Smooth muscle cell (in vitro differentiated cells): ENCODE measurements around the gene LCE2A. TPM values are rescaled to one million over a fixed set of nuclear protein-coding genes. Genes with fewer than 3 reads are reported as not detected.

Source experiments
- DNase-seq: peaks from one replicate; lab custom pipeline; 2025; ENCODE audit not compliant: unreplicated experiment; lab: John Stamatoyannopoulos, UW
- H2AFZ ChIP-seq: fragments of 200-600 bp; sonication (generic); 2 replicates; pipeline ENCODE4 v1.6.0; 2016; ENCODE audit warnings: antibody characterized with exemption, low read depth, mild to moderate bottlenecking
- H3F3A ChIP-seq: fragments of 200-600 bp; sonication (generic); 2 replicates; pipeline ENCODE4 v1.6.0; 2017; ENCODE audit warnings: antibody characterized with exemption, low read depth
- H3K27ac ChIP-seq: fragments of 200-600 bp; sonication (generic); 2 replicates; pipeline ENCODE4 v1.5.1; 2016; ENCODE audit warnings: low read depth, mild to moderate bottlenecking
- H3K27me3 ChIP-seq: fragments of 200-600 bp; sonication (generic); 2 replicates; pipeline ENCODE4 v1.6.1; 2016; ENCODE audit warnings: low read depth, mild to moderate bottlenecking
- H3K36me3 ChIP-seq: fragments of 200-600 bp; sonication (generic); 2 replicates; pipeline ENCODE4 v1.5.1; 2016; ENCODE audit warnings: low read depth
- H3K4me1 ChIP-seq: fragments of 200-600 bp; sonication (generic); 2 replicates; pipeline ENCODE4 v1.5.1; 2016; ENCODE audit warnings: low read depth
- H3K4me2 ChIP-seq: fragments of 200-600 bp; sonication (generic); 2 replicates; pipeline ENCODE4 v1.6.0; 2016; ENCODE audit warnings: mild to moderate bottlenecking
- H3K4me3 ChIP-seq: fragments of 200-600 bp; sonication (generic); 2 replicates; pipeline ENCODE4 v1.5.1; 2016; ENCODE audit warnings: mild to moderate bottlenecking
- H3K79me2 ChIP-seq: fragments of 200-600 bp; sonication (generic); 2 replicates; pipeline ENCODE4 v1.6.0; 2016; ENCODE audit warnings: low read depth, mild to moderate bottlenecking
- H3K9ac ChIP-seq: fragments of 200-600 bp; sonication (generic); 2 replicates; pipeline ENCODE4 v1.6.0; 2016; ENCODE audit warnings: low read depth
- H3K9me3 ChIP-seq: fragments of 200-600 bp; sonication (generic); replicated peaks from 2 replicates; pipeline ENCODE4 v1.5.1; 2016; ENCODE audit warnings: low read depth
- H4K20me1 ChIP-seq: fragments of 200-600 bp; sonication (generic); 2 replicates; pipeline ENCODE4 v1.6.0; 2016; ENCODE audit warnings: low read depth
- WGBS: methylation state at CpG from one replicate; pipeline ENCODE4 v1.1.7; 2016; ENCODE audit warnings: low lambda C conversion rate; 5-methylcytosine and 5-hydroxymethylcytosine counted together
- polyA plus RNA-seq: library from polyadenylated mRNA; unstranded; fragments of >200 nt; fragmentation: Nextera tagmentation; extraction: Ambion mirVana; gene quantifications from 2 replicates; pipeline ENCODE4 v1.2.1, GENCODE V29; 2016
- total RNA-seq: library from RNA; depleted of rRNA; stranded (reverse); fragments of >200 nt; gene quantifications from 2 replicates; pipeline ENCODE4 v1.2.3, GENCODE V29; 2014
- TF ChIP-seq, protein P1 (sequence below): fragments of 200-600 bp; sonication (generic); IDR thresholded peaks from 2 replicates; pipeline ENCODE4 v1.5.1; 2017; ENCODE audit warnings: borderline replicate concordance, mild to moderate bottlenecking, antibody characterized with exemption; ENCODE audit not compliant: insufficient read depth, poor library complexity, severe bottlenecking

LCE2A gene
- total and polyA plus RNA-seq, 2 experiments from 2014 or later = not detected

GRCh38 chr1:152707860-152708259, 9.7 kb downstream of the LCE2A start, which contains the start of gene LCE4A:
Gene LCE4A (plus strand): TSS chr1:152708160. CDS start chr1:152709076, 916 bp downstream.
- Histone ChIP-seq H3K4me2 (no peak within 1 kb of the TSS), H3F3A (no peaks in the 10 kb centered on the region), H3K27me3 (no peaks in the 10 kb centered on the region), H3K79me2 (no peaks in the 10 kb centered on the region), H4K20me1 (no peaks in the 10 kb centered on the region), H3K27ac (no peak within 1 kb of the TSS), H3K36me3 (no peaks in the 10 kb centered on the region), H3K9me3 (peaks cover 5% of the 10 kb centered on the region), H2AFZ (no peak within 1 kb of the TSS), H3K4me3 (no peak within 1 kb of the TSS), H3K4me1 (no peaks in the 10 kb centered on the region), H3K9ac (no peak within 1 kb of the TSS)
- no peak for DNase-seq
- TF ChIP-seq, protein P1, sequence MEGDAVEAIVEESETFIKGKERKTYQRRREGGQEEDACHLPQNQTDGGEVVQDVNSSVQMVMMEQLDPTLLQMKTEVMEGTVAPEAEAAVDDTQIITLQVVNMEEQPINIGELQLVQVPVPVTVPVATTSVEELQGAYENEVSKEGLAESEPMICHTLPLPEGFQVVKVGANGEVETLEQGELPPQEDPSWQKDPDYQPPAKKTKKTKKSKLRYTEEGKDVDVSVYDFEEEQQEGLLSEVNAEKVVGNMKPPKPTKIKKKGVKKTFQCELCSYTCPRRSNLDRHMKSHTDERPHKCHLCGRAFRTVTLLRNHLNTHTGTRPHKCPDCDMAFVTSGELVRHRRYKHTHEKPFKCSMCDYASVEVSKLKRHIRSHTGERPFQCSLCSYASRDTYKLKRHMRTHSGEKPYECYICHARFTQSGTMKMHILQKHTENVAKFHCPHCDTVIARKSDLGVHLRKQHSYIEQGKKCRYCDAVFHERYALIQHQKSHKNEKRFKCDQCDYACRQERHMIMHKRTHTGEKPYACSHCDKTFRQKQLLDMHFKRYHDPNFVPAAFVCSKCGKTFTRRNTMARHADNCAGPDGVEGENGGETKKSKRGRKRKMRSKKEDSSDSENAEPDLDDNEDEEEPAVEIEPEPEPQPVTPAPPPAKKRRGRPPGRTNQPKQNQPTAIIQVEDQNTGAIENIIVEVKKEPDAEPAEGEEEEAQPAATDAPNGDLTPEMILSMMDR = no peak
- WGBS = 43% methylated on average over 2 of the region's 2 CpGs

DNA sequence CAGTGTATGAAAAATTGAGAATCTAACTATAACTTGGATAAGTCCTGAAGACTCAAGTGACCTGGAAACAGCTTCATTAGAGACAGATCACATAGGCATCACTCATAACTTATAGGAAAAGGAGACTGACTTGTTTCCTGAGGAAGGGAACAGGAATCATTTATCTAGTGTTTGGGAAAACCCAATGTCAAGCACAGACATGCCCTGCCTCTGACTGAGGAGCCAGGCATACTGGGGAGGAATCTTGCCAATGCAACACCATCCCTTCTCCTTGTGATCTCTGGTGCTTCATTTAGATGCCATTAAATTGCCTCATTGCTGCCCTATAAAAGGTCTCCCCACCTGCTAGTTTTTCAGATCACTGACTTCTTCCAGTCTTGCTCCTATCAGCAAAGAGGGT, 20.1 kb downstream of the LCE2A start:
- H3K4me2 ChIP-seq = no peak overlapping the region
- no peak overlapping the region for H2AFZ ChIP-seq
- no peaks in the 10 kb centered on the region for H3F3A ChIP-seq
- H3K9ac ChIP-seq = no peak overlapping the region
- TF ChIP-seq, protein P1 = no peak
- no peaks in the 10 kb centered on the region for H3K4me1 ChIP-seq
- H4K20me1 ChIP-seq = no peaks in the 10 kb centered on the region
- no peaks in the 10 kb centered on the region for H3K36me3 ChIP-seq
- no peaks in the 10 kb centered on the region for H3K27me3 ChIP-seq
- H3K79me2 ChIP-seq = no peaks in the 10 kb centered on the region
- DNase-seq = no peak
- H3K9me3 ChIP-seq = peaks cover 3% of the 10 kb centered on the region
- H3K4me3 ChIP-seq = no peak overlapping the region
- no peak overlapping the region for H3K27ac ChIP-seq

DNA sequence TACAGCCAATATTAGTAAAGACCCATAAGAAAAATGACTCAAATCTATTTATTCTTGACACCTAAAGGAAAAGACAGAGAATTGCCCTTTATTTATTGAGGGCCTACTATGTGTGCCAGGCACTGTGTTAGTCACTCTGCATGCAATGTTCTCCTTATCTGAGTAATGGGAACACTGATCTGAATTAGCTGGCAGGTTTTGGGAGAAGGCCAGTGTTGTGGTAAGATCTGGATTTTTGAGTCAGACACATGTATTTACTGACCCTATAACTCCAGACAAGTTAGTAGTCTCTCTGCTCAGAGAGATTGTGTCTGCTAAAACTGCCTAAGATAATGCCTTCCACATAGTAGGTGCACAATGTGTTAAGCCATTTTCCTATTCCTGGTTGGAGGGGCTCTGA, 27.1 kb downstream of the LCE2A start:
- Histone ChIP-seq H2AFZ (no peak overlapping the region), H3K9me3 (no peaks in the 10 kb centered on the region), H3K4me3 (no peak overlapping the region), H3K79me2 (no peaks in the 10 kb centered on the region), H3K36me3 (no peaks in the 10 kb centered on the region), H3F3A (no peaks in the 10 kb centered on the region), H3K4me2 (no peak overlapping the region), H3K27me3 (no peaks in the 10 kb centered on the region), H3K27ac (no peak overlapping the region), H4K20me1 (no peaks in the 10 kb centered on the region), H3K9ac (no peak overlapping the region), H3K4me1 (no peaks in the 10 kb centered on the region)
- TF ChIP-seq, protein P1 = no peak
- no peak for DNase-seq

DNA sequence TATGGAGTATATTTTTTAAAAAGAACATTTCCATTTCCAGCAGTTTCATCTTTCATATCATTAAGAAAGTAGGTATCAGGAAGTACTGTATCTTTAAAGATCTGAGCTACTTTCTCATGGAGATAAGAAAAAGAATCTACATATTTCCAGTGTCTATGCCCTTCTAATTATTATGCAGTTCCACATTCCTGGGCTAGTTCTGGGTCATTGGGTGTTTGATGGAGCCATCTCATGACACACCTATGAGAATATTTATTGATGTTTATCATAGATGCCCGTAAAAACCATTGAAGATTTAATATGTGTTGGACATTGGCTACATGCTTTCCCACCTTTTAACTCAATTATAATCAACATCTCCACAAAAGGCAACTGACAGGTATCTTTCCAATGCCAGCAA, 30.8 kb downstream of the LCE2A start:
- no peaks in the 10 kb centered on the region for H3K9me3 ChIP-seq
- H4K20me1 ChIP-seq = no peaks in the 10 kb centered on the region
- no peak overlapping the region for H3K27ac ChIP-seq
- H2AFZ ChIP-seq = no peak overlapping the region
- H3K36me3 ChIP-seq = no peaks in the 10 kb centered on the region
- no peak overlapping the region for H3K4me2 ChIP-seq
- H3F3A ChIP-seq = no peaks in the 10 kb centered on the region
- DNase-seq = no peak
- no peaks in the 10 kb centered on the region for H3K4me1 ChIP-seq
- H3K9ac ChIP-seq = no peak overlapping the region
- H3K4me3 ChIP-seq = no peak overlapping the region
- WGBS = 76% methylated on average over 1 of the region's 1 CpG
- TF ChIP-seq, protein P1 = no peak
- no peaks in the 10 kb centered on the region for H3K79me2 ChIP-seq
- no peaks in the 10 kb centered on the region for H3K27me3 ChIP-seq
